K562 (cell line): Measurements from ENCODE around the gene DNAJC11. TPM values are rescaled to one million over a fixed set of nuclear protein-coding genes. Genes with fewer than 3 reads are reported as not detected.

Experiments used
- ATF1 ChIP-seq, 2 experiments: fragments of 450-650 bp in 1 of 2; IDR thresholded peaks; 2 replicates each; pipeline ENCODE4 v1.6.1; 2016; ENCODE audit warnings: missing compliant biosample characterization in 1 of 2, missing genetic modification characterization in 1 of 2
- E2F1 ChIP-seq: sonication (generic); formaldehyde crosslinking; IDR thresholded peaks from 2 replicates; pipeline ENCODE4 v1.8.1; 2023; ENCODE audit warnings: mild to moderate bottlenecking, missing genetic modification reagents, moderate library complexity
- EP300 ChIP-seq: IDR thresholded peaks from 2 replicates; pipeline ENCODE4 v1.6.1; 2012; ENCODE audit warnings: low read length, improper control_type of control experiment
- EP400 ChIP-seq: fragments of 450-650 bp; IDR thresholded peaks from 2 replicates; pipeline ENCODE4 v1.6.1; 2017; ENCODE audit warnings: antibody characterized with exemption, mild to moderate bottlenecking, moderate library complexity
- ERF ChIP-seq: fragments of 450-650 bp; formaldehyde crosslinking; IDR thresholded peaks from 2 replicates; pipeline ENCODE4 v1.4.0; 2020; ENCODE audit warnings: mild to moderate bottlenecking, mixed read lengths
- HMGN3 ChIP-seq: IDR thresholded peaks from 2 replicates; pipeline ENCODE4 v1.6.1; 2011; ENCODE audit warnings: borderline replicate concordance, low read depth, mild to moderate bottlenecking, mixed read lengths, low read length; ENCODE audit not compliant: insufficient read length; ENCODE audit errors: extremely low read depth
- NFRKB ChIP-seq: fragments of 450-650 bp; IDR thresholded peaks from 2 replicates; pipeline ENCODE4 v1.6.1; 2016; ENCODE audit warnings: low read depth
- NR2C2 ChIP-seq, 2 experiments: fragments of 200-800 bp in 1 of 2; sonication (Bioruptor generic) in 1 of 2; sonication (generic) in 1 of 2; formaldehyde crosslinking in 1 of 2; IDR thresholded peaks; 2 replicates each; pipeline versions ENCODE4 v1.6.1 to v1.8.0; 2016 to 2022; ENCODE audit warnings: mild to moderate bottlenecking in 1 of 2, missing compliant biosample characterization in 1 of 2, missing genetic modification characterization in 1 of 2, missing genetic modification reagents in 1 of 2
- SRSF1 ChIP-seq: fragments of 200-400 bp; formaldehyde crosslinking; IDR thresholded peaks from 2 replicates; pipeline ENCODE4 v1.6.1; 2017; ENCODE audit warnings: mild to moderate bottlenecking, low read depth, low read length, moderate library complexity
- SUPT5H ChIP-seq: fragments of 450-650 bp; IDR thresholded peaks from 2 replicates; pipeline ENCODE4 v1.6.1; 2016
- VEZF1 ChIP-seq: fragments of 200-800 bp; sonication (Bioruptor generic); IDR thresholded peaks from 2 replicates; pipeline ENCODE4 v1.6.1; 2017; ENCODE audit warnings: missing genetic modification characterization, missing compliant biosample characterization
- ZBTB12 ChIP-seq: fragments of 250-450 bp; sonication (Bioruptor Pico); IDR thresholded peaks from 2 replicates; pipeline ENCODE4 v1.4.0; 2020
- ZNF395 ChIP-seq: fragments of 200-800 bp; sonication (Bioruptor generic); IDR thresholded peaks from 2 replicates; pipeline ENCODE4 v1.6.1; 2017; ENCODE audit warnings: missing genetic modification characterization, missing compliant biosample characterization
- polyA plus RNA-seq, 8 experiments: library from polyadenylated mRNA; depleted of rRNA in 4 of 8; stranded (reverse) in 5 of 8; unstranded in 3 of 8; fragments of >200 nt; fragmentation: Nextera tagmentation in 2 of 8; fragmentation: Illumina TruSeq in 1 of 8; extraction: Ambion mirVana in 2 of 8; extraction: Trizol in 1 of 8; gene quantifications; 2 replicates each; pipeline versions ENCODE4 v1.2.1 to v1.2.3, GENCODE V29; 2011 to 2014; ENCODE audit warnings: inconsistent platforms in 1 of 8, missing spikeins in 1 of 8
- total RNA-seq, 7 experiments: library from RNA; depleted of rRNA in 6 of 7; stranded (reverse); fragments of >200 nt in 6 of 7; fragmentation: Illumina TruSeq in 2 of 7; extraction: Trizol in 2 of 7; gene quantifications; 2 replicates each; pipeline versions ENCODE4 v1.2.1 to v1.2.3, GENCODE V29; 2011 to 2021; ENCODE audit warnings: low replicate concordance in 1 of 7
- TF ChIP-seq, protein P1 (sequence below): fragments of 450-650 bp; IDR thresholded peaks from 2 replicates; pipeline ENCODE4 v1.6.1; 2017; ENCODE audit warnings: antibody characterized with exemption

DNAJC11 gene
- total and polyA plus RNA-seq, 9 of the 15 experiments (the other 6 are each of a cell fraction or from before 2014, with no cell fraction given) = 14.1 to 123 (median 76.6) TPM

DNA sequence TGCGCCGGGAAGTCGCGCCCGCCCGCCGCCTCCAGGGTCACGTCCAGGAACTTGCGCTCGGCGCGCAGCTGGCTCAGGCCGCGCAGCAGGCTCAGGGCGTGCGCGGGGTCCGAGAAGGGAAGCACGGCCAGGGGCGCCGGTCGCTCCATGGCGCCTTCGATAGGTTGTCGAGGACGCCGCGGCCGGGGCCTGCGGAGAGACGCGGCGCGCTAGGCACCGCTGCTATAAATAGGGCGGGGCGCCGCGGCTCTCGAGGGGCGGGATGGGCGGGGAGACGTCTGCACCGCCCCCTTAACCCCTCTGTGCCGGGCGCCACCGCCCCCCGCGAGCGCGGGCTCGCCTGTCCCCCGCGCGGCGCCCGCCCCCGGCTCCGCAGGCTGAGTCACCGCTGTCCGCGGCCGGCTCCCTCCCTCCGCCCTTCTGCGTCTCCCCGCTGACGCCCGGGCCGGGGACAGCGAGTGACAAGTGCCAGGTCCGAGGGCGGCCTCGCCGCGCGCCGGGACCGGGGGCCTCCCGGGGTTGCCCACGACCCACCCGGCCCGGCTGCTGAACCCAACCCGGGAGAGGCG is 98.9 kb downstream of the DNAJC11 start, which contains the start of gene KLHL21 (continued):
- TF ChIP-seq E2F1 (CRISPR knock-in tag) (no peak; the same call in 1 of the 2 replicates), NFRKB (no peak), ATF1 (CRISPR knock-in tag; IDR thresholded peaks at IDR 0.05) (no peak), ATF1 (tag; IDR thresholded peaks at IDR 0.05) (no peak; the same call in 1 of the 2 replicates), SRSF1 (no peak), NR2C2 (CRISPR knock-in tag; IDR thresholded peaks at IDR 0.05) (no peak), NR2C2 (tag; IDR thresholded peaks at IDR 0.05) (peak; percentile 46; the same call in 1 of the 2 replicates), HMGN3 (peak; percentile 97), ZNF395 (no peak; the same call in 1 of the 2 replicates), VEZF1 (peak; percentile 98), SUPT5H (peak; percentile 83), ERF (CRISPR knock-in tag) (peak; percentile 34; the same call in 1 of the 2 replicates), EP400 (peak; percentile 2; the same call in 1 of the 2 replicates), EP300 (no peak), ZBTB12 (CRISPR knock-in tag) (peak; percentile 29; the same call in 1 of the 2 replicates)
- TF ChIP-seq, protein P1, sequence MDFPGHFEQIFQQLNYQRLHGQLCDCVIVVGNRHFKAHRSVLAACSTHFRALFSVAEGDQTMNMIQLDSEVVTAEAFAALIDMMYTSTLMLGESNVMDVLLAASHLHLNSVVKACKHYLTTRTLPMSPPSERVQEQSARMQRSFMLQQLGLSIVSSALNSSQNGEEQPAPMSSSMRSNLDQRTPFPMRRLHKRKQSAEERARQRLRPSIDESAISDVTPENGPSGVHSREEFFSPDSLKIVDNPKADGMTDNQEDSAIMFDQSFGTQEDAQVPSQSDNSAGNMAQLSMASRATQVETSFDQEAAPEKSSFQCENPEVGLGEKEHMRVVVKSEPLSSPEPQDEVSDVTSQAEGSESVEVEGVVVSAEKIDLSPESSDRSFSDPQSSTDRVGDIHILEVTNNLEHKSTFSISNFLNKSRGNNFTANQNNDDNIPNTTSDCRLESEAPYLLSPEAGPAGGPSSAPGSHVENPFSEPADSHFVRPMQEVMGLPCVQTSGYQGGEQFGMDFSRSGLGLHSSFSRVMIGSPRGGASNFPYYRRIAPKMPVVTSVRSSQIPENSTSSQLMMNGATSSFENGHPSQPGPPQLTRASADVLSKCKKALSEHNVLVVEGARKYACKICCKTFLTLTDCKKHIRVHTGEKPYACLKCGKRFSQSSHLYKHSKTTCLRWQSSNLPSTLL = no peak
